ENCODE data around the gene LMLN. TPM values are rescaled to one million over a fixed set of nuclear protein-coding genes. Genes with fewer than 3 reads are reported as not detected.

The LMLN gene
- total and polyA plus RNA-seq, 2 of the 8 experiments (the other 6 are each of a cell fraction or from before 2014, with no cell fraction given) = 3.9 to 5.0 TPM

GRCh38 chr3:198021320-198021719 lies 61.3 kb downstream of the LMLN start:
- no peak for FAIRE-seq

More at GRCh38 chr3:198021320-198021719, 61.3 kb downstream of the LMLN start:
- Histone ChIP-seq H3K27ac (ENCODE audit: low read depth, low read length) (no peak overlapping the region), H2AK5ac (ENCODE audit: low read depth, low read length) (no peak overlapping the region), H3K14ac (ENCODE audit: insufficient read length) (no peak overlapping the region), H2BK20ac (ENCODE audit: low read length) (no peak overlapping the region), H4K5ac (ENCODE audit: insufficient read length, low read depth, low read length) (no peak overlapping the region), H3K9me3 (ENCODE audit: insufficient read depth in 2 of 2, low read depth in 1 of 2, low read length in 1 of 2) (no peaks in the 10 kb centered on the region), H2BK5ac (ENCODE audit: low read depth, low read length) (no peak overlapping the region), H3K27me3 (replicated peaks in 1 of 4; ENCODE audit: control insufficient read depth in 3 of 4, extremely low read depth in 1 of 4, insufficient read depth in 3 of 4, low read length in 3 of 4) (no peaks in the 10 kb centered on the region), H3K18ac (ENCODE audit: extremely low read depth, low read length) (no peak overlapping the region), H3K4me2 (ENCODE audit: insufficient read depth in 1 of 2, low read depth in 2 of 2, low read length in 2 of 2) (no peak overlapping the region), H3K4me1 (replicated peaks in 1 of 4; ENCODE audit: control insufficient read depth in 3 of 4, insufficient read depth in 4 of 4, low read length in 3 of 4) (no peaks in the 10 kb centered on the region; a peak in 1 of 7 replicates), H3K56ac (replicated peaks; ENCODE audit: insufficient read length, low read depth, low read length) (no peak overlapping the region), H3K23me2 (ENCODE audit: low read depth, low read length) (no peaks in the 10 kb centered on the region), H3K4me3 (ENCODE audit: extremely low read depth in 1 of 4, insufficient read depth in 2 of 4, low read depth in 3 of 4, low read length in 4 of 4) (no peak overlapping the region), H3K36me3 (ENCODE audit: control insufficient read depth in 2 of 4, insufficient read depth in 4 of 4, low read length in 3 of 4) (no peaks in the 10 kb centered on the region), H4K20me1 (replicated peaks in 1 of 2; ENCODE audit: control insufficient read depth in 1 of 2, insufficient read depth in 2 of 2, low read length in 2 of 2) (no peaks in the 10 kb centered on the region), H4K91ac (replicated peaks; ENCODE audit: insufficient read length, low read length) (no peak overlapping the region), H2BK15ac (ENCODE audit: low read length) (no peak overlapping the region), H3K9ac (replicated peaks in 1 of 4; ENCODE audit: extremely low read depth in 1 of 4, low read depth in 3 of 4, low read length in 3 of 4) (no peak overlapping the region), H3K4ac (replicated peaks; ENCODE audit: insufficient read length, low read depth, low read length) (no peak overlapping the region), H3K79me1 (ENCODE audit: low read depth, low read length) (no peaks in the 10 kb centered on the region), H3K23ac (ENCODE audit: insufficient read length) (no peak overlapping the region), H3K79me2 (ENCODE audit: control insufficient read depth in 1 of 2, insufficient read depth in 2 of 2, low read length in 2 of 2) (no peaks in the 10 kb centered on the region), H2BK12ac (ENCODE audit: low read depth, low read length) (no peak overlapping the region), H4K8ac (ENCODE audit: extremely low read depth, insufficient read depth, low read length) (no peak overlapping the region), H2BK120ac (replicated peaks; ENCODE audit: low read depth, low read length) (no peak overlapping the region), H2AFZ (ENCODE audit: low read length) (no peak overlapping the region)
- ChIA-PET CTCF (ENCODE audit: partially characterized antibody) (interaction anchor here (1.1 to 1.7 kb wide), 4 partner anchors 29 to 132 kb away, joined by 3 to 5 read pairs (median 4); no protein-coding TSS in a partner anchor), POLR2A (ENCODE audit: partially characterized antibody) (no interaction called here)
- DNase-seq (ENCODE audit: low read depth in 1 of 2, low spot score in 2 of 2) = no peak
- TF ChIP-seq TEAD4 (IDR thresholded peaks at IDR 0.05; ENCODE audit: low read depth, low read length) (no peak), SIRT6 (IDR thresholded peaks at IDR 0.05; ENCODE audit: low read length) (no peak), SAP30 (IDR thresholded peaks at IDR 0.05; ENCODE audit: insufficient read depth, insufficient replicate concordance, low read length) (no peak)
- 95% methylated on average over 5 of the region's 5 CpGs; no CpG with 5 or more reads in 1 of the 2 experiments for WGBS, 2 experiments (ENCODE audit: extremely low coverage in 1 of 2, insufficient coverage in 1 of 2, insufficient read length in 1 of 2, insufficient replicate concordance in 2 of 2, low coverage in 1 of 2, low lambda C conversion rate in 2 of 2, missing lambda C conversion rate in 1 of 2)

Data from H1 (cell line).